ENCODE results near the gene SUPT6H.

SUPT6H gene

DNA sequence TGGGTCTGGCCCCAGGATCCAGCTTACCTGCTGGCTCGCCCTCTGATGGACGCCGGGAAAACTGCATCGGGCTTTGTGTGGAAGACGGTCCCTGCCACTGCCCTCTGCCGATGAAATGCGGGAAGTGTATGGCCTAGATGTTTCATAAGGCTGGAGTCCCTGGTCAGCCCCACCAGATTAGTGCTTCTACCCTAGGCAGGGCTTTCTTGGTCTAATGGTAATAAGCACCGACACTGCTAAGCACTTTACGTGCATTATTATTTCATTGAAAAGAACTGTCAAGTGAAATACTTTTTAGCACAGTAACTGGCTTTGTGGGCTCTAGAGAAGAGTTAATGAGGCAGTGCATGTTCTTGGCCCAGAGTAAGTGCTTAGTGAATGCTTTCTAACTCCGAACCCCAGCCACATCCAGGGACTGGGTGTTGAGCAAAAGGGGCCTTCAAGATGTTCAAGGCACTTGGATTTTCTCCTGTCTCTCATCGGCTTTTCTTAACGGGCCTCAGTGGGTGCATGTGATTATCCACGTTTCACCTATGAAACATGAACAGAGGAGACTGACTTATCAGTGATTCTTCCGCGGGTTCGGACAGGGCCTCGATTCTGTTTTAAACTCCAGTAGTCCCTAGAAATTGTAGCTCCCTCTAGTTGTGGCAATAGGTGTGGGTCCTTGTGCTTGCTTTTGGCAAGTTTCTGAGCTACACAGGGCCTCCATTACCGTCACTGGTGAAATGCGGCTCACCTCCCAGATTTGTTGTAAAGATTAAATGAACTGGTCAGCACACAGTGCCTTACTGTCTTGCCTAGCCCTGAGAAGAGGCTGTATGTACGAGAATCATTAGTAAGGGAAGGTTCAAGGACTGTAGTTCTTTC lies 88.4 kb downstream of the SUPT6H start:
- DNase-seq (ENCODE audit: low read depth), result peak; percentile 83

DNA sequence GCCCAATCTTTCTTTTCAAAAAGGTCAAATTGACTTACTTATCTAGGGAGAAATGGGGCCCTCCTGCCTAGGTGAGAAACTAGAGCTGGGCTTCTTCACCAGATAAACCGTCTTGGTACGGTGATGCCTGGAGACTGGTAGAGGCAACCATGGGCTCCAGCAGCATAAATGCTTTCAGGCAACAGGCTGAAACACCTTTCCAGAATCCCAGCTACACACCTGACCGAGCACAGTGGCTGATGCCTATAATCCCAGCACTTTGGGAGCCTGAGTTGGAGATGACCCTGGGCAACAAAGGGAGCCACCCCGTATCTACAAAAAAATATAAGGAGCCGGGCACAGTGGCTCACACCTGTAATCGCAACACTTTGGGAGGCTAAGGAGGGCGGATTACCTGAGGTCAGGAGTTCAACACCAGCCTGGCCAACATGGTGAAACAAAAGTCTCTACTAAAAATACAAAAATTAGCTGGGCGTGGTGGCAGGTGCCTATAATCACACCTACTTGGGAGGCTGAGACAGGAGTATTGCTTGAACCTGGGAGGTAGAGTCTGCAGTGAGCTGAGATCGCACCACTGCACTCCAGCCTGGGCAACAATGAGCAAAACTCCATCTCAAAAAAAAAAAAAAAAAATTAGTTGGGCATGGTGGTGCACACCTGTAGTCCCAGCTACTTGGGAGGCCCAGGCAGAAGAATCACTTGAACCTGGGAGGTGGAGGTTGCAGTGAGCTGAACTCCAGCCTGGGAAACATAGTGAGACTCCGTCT lies 89.8 kb downstream of the SUPT6H start:
- DNase-seq (ENCODE audit: low read depth), result no peak
